ENCODE measurements around the gene GDPGP1.

The GDPGP1 gene

GRCh38 chr15:90213122-90213817 is 20.7 kb upstream of the GDPGP1 start:
- Mint-ChIP-seq H3K36me3 (ENCODE audit: low read depth) (peaks cover 22% of the 10 kb centered on the region), H3K27me3 (ENCODE audit: low read depth) (no peaks in the 10 kb centered on the region), H3K4me1 (peaks cover 10% of the 10 kb centered on the region), H3K9me3 (no peaks in the 10 kb centered on the region), H3K27ac (peak overlapping the region in 2 of 3 experiments; percentile 31 to 44), H3K4me3 (no peak overlapping the region)
- no peak for TF ChIP-seq CTCF (IDR thresholded peaks at IDR 0.05; ENCODE audit: unreplicated experiment in 3 of 3)

GRCh38 chr15:90213818-90214204 is 20.2 kb upstream of the GDPGP1 start:
- peaks cover 20% of the 10 kb centered on the region for H3K36me3 Mint-ChIP-seq (ENCODE audit: low read depth)
- no peaks in the 10 kb centered on the region for H3K27me3 Mint-ChIP-seq (ENCODE audit: low read depth)
- TF ChIP-seq CTCF (IDR thresholded peaks at IDR 0.05; ENCODE audit: unreplicated experiment in 3 of 3) = no peak
- peaks cover 10% of the 10 kb centered on the region for H3K4me1 Mint-ChIP-seq
- no peaks in the 10 kb centered on the region for H3K9me3 Mint-ChIP-seq
- H3K27ac Mint-ChIP-seq = peak overlapping the region in 2 of 3 experiments; percentile 31 to 44
- no peak overlapping the region for H3K4me3 Mint-ChIP-seq

- Mint-ChIP-seq H3K36me3 (ENCODE audit: low read depth) (peaks cover 19% of the 10 kb centered on the region), H3K27me3 (ENCODE audit: low read depth) (no peaks in the 10 kb centered on the region), H3K4me1 (peaks cover 10% of the 10 kb centered on the region), H3K4me3 (no peak overlapping the region), H3K9me3 (no peaks in the 10 kb centered on the region), H3K27ac (peak overlapping the region in 1 of 3 experiments; percentile 75)
- TF ChIP-seq CTCF (IDR thresholded peaks at IDR 0.05; ENCODE audit: unreplicated experiment in 3 of 3) = peak; percentile 14 to 21 (median 20)
Measured at GRCh38 chr15:90214553-90215196, 19.3 kb upstream of the GDPGP1 start.

- Mint-ChIP-seq H3K9me3 (no peaks in the 10 kb centered on the region), H3K27ac (no peak overlapping the region), H3K4me1 (peaks cover 5% of the 10 kb centered on the region), H3K27me3 (ENCODE audit: low read depth) (no peaks in the 10 kb centered on the region), H3K36me3 (ENCODE audit: low read depth) (peaks cover 16% of the 10 kb centered on the region), H3K4me3 (no peak overlapping the region)
- no peak for TF ChIP-seq CTCF (IDR thresholded peaks at IDR 0.05; ENCODE audit: unreplicated experiment in 3 of 3)
Measured at GRCh38 chr15:90217671-90218394, 16.2 kb upstream of the GDPGP1 start.

- Mint-ChIP-seq H3K27me3 (ENCODE audit: low read depth) (no peaks in the 10 kb centered on the region), H3K4me3 (no peak overlapping the region), H3K36me3 (ENCODE audit: low read depth) (peaks cover 23% of the 10 kb centered on the region), H3K27ac (no peak overlapping the region), H3K4me1 (no peaks in the 10 kb centered on the region), H3K9me3 (no peaks in the 10 kb centered on the region)
- TF ChIP-seq CTCF (IDR thresholded peaks at IDR 0.05; ENCODE audit: unreplicated experiment in 3 of 3) = peak; percentile 55 to 64 (median 63)
Measured at GRCh38 chr15:90219421-90220141, 14.4 kb upstream of the GDPGP1 start.

All from nephron (organoid).